Measurements from ENCODE around the gene OSBPL6. TPM values are rescaled to one million over a fixed set of nuclear protein-coding genes. Genes with fewer than 3 reads are reported as not detected.

The OSBPL6 gene
- total RNA-seq, 6 experiments from 2014 or later, result 2.4 to 7.5 (median 3.3) TPM

DNA sequence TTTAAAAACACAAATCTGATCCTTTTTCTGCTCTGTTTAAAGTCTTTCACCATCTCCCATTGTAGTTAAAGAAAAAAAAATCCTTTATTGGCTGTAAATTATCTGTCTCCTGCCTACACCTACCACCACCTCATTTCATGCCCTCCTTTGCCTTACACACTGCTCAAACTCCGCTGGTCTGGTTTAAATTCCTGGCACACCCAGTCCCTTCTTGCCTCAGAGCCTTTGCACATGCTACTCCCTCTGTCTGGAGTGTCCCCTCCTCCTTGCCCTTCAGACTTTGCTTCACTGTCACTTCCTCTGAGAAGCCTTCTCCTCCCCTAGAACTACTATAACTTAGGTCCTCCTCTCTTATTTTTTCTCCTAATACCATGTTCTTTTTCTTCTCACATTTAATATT, 49.6 kb downstream of the OSBPL6 start:
- no peak overlapping the region; the same call in 1 of the 2 replicates for H3K27ac Mint-ChIP-seq
- peaks cover 33% of the 10 kb centered on the region for H3K4me1 Mint-ChIP-seq (ENCODE audit: low read depth)
- H3K9me3 Mint-ChIP-seq, result no peaks in the 10 kb centered on the region
- no peak overlapping the region for H3K4me3 Mint-ChIP-seq
- H3K36me3 Mint-ChIP-seq (ENCODE audit: low read depth), result no peaks in the 10 kb centered on the region
- no peaks in the 10 kb centered on the region for H3K27me3 Mint-ChIP-seq (ENCODE audit: insufficient read depth)
- TF ChIP-seq, protein P1, sequence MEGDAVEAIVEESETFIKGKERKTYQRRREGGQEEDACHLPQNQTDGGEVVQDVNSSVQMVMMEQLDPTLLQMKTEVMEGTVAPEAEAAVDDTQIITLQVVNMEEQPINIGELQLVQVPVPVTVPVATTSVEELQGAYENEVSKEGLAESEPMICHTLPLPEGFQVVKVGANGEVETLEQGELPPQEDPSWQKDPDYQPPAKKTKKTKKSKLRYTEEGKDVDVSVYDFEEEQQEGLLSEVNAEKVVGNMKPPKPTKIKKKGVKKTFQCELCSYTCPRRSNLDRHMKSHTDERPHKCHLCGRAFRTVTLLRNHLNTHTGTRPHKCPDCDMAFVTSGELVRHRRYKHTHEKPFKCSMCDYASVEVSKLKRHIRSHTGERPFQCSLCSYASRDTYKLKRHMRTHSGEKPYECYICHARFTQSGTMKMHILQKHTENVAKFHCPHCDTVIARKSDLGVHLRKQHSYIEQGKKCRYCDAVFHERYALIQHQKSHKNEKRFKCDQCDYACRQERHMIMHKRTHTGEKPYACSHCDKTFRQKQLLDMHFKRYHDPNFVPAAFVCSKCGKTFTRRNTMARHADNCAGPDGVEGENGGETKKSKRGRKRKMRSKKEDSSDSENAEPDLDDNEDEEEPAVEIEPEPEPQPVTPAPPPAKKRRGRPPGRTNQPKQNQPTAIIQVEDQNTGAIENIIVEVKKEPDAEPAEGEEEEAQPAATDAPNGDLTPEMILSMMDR (IDR thresholded peaks at IDR 0.05), result no peak
- DNase-seq, result no peak

DNA sequence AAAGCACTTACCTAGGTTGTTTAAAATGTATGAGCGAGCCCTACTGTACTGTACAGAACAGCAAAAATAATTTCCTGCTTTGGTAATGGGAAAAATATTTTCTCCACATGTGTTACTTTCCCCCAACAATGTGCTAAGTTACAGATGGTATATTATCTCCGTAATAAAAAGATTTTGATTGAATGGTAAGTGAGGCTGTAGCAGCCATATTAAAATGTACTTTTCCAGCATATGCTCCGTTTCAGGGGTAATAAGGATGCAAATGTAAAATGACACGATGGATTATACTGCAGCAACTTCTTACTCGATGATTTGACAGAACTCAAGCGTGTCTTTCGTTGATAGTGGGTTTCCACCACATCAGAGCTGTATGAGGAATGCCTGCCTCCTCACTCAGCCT, 50.5 kb downstream of the OSBPL6 start:
- peaks cover 32% of the 10 kb centered on the region for H3K4me1 Mint-ChIP-seq (ENCODE audit: low read depth)
- H3K4me3 Mint-ChIP-seq, result no peak overlapping the region
- TF ChIP-seq, protein P1 (IDR thresholded peaks at IDR 0.05), result no peak
- H3K27ac Mint-ChIP-seq, result no peak overlapping the region
- DNase-seq, result no peak
- H3K9me3 Mint-ChIP-seq, result no peaks in the 10 kb centered on the region
- H3K27me3 Mint-ChIP-seq (ENCODE audit: insufficient read depth), result no peaks in the 10 kb centered on the region
- H3K36me3 Mint-ChIP-seq (ENCODE audit: low read depth), result no peaks in the 10 kb centered on the region

DNA sequence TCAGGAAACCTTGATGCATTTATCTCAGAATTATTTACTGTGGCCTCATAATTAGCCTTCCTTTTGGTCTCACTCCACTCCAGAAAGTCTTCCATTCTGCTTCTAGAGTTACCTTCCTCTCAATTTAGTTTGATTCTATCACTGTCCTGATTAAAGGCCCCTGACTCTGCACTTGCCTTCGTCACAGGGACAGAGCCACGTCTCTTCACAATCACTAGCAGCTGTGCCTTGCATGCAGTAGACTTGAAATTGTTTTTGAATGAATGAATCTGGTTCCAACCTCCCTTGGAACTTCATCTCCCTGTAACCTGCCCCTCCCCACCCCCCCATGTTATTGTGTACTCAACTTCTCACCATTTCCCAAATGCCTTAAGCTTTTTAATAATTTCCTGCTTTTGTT, 52.4 kb downstream of the OSBPL6 start:
- TF ChIP-seq, protein P1 (IDR thresholded peaks at IDR 0.05), result no peak

DNA sequence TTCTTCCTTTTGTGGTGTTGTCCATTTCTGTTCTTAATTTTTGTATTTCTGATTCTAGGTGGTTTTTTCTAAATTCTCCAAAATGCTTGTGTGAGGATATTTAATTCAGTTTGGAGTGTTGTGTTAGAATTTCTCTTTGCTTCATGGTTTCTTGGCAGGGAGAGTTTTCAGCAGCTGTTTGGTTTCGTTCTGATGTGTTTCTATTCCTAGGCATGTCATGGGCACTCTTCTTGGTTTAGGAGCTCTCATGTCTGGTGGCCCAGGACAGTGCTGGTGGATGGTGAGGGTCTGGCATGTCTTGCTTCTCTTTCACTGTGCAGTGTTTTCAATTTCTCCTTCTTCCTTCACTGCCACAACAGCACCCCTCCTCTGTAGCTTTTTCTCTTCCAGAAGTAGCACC, 52.9 kb downstream of the OSBPL6 start:
- no peak overlapping the region for H3K4me3 Mint-ChIP-seq
- H3K4me1 Mint-ChIP-seq (ENCODE audit: low read depth), result peaks cover 27% of the 10 kb centered on the region
- H3K27me3 Mint-ChIP-seq (ENCODE audit: insufficient read depth), result no peaks in the 10 kb centered on the region
- no peak overlapping the region for H3K27ac Mint-ChIP-seq
- DNase-seq, result no peak
- H3K36me3 Mint-ChIP-seq (ENCODE audit: low read depth), result no peaks in the 10 kb centered on the region
- TF ChIP-seq, protein P1 (IDR thresholded peaks at IDR 0.05), result no peak
- H3K9me3 Mint-ChIP-seq, result no peaks in the 10 kb centered on the region

More for the DNA sequence above, 52.4 kb downstream of the OSBPL6 start:
- no peak for DNase-seq
- H3K27ac Mint-ChIP-seq, result no peak overlapping the region
- H3K4me1 Mint-ChIP-seq (ENCODE audit: low read depth), result peaks cover 32% of the 10 kb centered on the region
- no peaks in the 10 kb centered on the region for H3K9me3 Mint-ChIP-seq
- no peaks in the 10 kb centered on the region for H3K36me3 Mint-ChIP-seq (ENCODE audit: low read depth)
- H3K4me3 Mint-ChIP-seq, result no peak overlapping the region
- no peaks in the 10 kb centered on the region for H3K27me3 Mint-ChIP-seq (ENCODE audit: insufficient read depth)

DNA sequence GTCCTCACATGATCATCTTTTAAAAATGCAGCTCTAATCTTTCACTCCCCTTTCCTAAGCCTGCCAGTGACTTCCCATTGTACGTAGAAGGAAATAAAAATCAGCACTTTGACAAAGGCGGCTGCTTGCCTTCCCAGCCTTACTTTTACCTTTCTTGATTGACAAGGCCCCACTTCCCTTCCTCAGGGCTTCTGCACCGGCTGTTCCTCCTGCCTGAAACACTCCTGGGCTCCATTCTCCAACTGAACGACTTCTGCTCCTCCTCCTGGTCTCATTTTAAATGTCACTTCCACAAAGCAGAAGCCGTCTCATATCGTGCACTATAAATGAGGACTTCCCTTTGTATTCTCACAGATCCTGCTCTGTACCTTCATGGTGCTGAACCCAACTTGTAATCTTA, 56.1 kb downstream of the OSBPL6 start:
- H3K27ac Mint-ChIP-seq, result no peak overlapping the region
- no peaks in the 10 kb centered on the region for H3K9me3 Mint-ChIP-seq
- H3K4me1 Mint-ChIP-seq (ENCODE audit: low read depth), result peaks cover 10% of the 10 kb centered on the region; the same call in 1 of the 2 replicates

More for the DNA sequence above, 56.1 kb downstream of the OSBPL6 start:
- TF ChIP-seq, protein P1 (IDR thresholded peaks at IDR 0.05), result no peak
- Mint-ChIP-seq H3K36me3 (ENCODE audit: low read depth) (no peaks in the 10 kb centered on the region), H3K4me3 (no peak overlapping the region), H3K27me3 (ENCODE audit: insufficient read depth) (peaks cover 1% of the 10 kb centered on the region; the same call in 1 of the 2 replicates)
- no peak for DNase-seq
